Measurements from ENCODE around the gene YWHAH. TPM values are rescaled to one million over a fixed set of nuclear protein-coding genes. Genes with fewer than 3 reads are reported as not detected.
A peak's percentile ranks its signal among the peaks of the same experiment; 100 is the strongest.
"Not testable (repeated sequence)": the region's sequence is repeated elsewhere in the genome, so short reads cannot be mapped to it uniquely, and the experiment has no call there.

The YWHAH gene
- polyA plus RNA-seq, 4 donors = 60.4 to 99.1 (median 89.8) TPM

DNA sequence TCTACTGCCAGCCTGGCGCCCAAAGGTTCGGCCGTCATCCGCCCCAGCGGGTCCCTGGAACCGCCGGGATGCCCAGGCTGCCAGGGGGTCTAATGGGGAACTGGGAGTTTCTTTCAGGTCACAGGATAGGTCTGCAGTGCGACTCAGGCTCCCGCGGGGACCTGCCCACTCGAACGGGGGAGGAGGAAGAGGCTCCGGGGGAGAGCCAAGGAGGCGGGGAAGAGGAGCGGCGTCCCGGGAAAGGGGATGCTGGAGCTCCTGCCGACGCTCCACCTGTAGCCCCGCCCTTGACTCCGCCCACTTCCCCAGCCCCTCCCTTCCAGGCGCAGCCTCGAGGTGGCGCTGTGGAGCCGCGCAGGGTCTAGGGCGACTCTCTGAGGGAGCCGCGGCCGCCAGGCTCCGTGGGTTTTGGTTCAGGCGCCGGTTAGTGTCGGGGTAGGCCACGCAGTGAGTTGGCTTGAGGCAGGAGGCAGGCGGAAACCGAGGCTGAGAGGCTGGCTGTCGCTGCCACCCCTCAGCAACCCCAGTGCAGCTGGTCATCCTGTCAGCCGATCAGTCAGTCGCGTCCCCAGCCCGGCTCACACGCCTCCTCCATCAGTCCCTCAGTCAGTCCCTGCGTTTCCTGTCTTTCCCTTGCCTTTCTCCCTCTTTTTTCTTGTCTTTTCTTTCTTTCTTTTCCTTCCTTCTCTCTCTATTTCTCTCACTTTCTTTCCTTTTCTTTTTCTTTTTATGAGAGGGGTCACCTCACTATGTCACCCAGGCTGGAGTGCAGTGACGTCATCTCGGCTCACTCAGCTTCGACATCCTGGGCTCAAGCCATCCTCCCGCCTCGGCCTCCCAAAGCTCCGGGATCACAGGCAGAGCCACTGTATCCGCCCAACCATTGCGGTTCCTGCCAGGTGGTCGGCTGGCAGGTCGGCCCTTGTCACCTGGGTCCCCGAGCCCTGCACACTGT is 26.4 kb downstream of the YWHAH start:
- Histone ChIP-seq H3K4me3 (ENCODE audit: low read depth in 1 of 3, low read length in 3 of 3) (peak overlapping the region in 2 of 3 donors; percentile 32 to 42), H3K27ac (ENCODE audit: low read depth in 1 of 3, low read length in 2 of 3) (no peak overlapping the region)

GRCh38 chr22:31972180-31972579 is 27.8 kb downstream of the YWHAH start:
- FAIRE-seq = no peak
- 67 to 70% (median 70%) methylated on average over 14 of the region's 14 CpGs for WGBS, 3 donors
- no peaks in the 10 kb centered on the region for H3K9me3 ChIP-seq (ENCODE audit: control insufficient read depth in 2 of 2, insufficient read depth in 1 of 2, low read depth in 1 of 2, low read length in 1 of 2)

More for the DNA sequence above, 26.4 kb downstream of the YWHAH start:
- DNase-seq (peak; percentile 88 to 94), FAIRE-seq (no peak)
- Histone ChIP-seq H3K9me3 (ENCODE audit: control insufficient read depth in 2 of 2, insufficient read depth in 1 of 2, low read depth in 1 of 2, low read length in 1 of 2) (no peaks in the 10 kb centered on the region), H3K36me3 (ENCODE audit: control insufficient read depth in 3 of 3, insufficient read depth in 2 of 3, low read depth in 1 of 3, low read length in 3 of 3) (no peaks in the 10 kb centered on the region), H3K4me1 (ENCODE audit: control insufficient read depth in 3 of 3, insufficient read depth in 2 of 3, low read depth in 1 of 3, low read length in 2 of 3) (peaks cover 0 to 23% (median 7%) of the 10 kb centered on the region in 3 donors), H3K27me3 (ENCODE audit: control insufficient read depth in 3 of 3, insufficient read depth in 3 of 3, low read length in 3 of 3) (no peaks in the 10 kb centered on the region)
- WGBS, 3 donors = 10 to 13% (median 12%) methylated on average over 46 to 55 of the region's 55 CpGs

DNA sequence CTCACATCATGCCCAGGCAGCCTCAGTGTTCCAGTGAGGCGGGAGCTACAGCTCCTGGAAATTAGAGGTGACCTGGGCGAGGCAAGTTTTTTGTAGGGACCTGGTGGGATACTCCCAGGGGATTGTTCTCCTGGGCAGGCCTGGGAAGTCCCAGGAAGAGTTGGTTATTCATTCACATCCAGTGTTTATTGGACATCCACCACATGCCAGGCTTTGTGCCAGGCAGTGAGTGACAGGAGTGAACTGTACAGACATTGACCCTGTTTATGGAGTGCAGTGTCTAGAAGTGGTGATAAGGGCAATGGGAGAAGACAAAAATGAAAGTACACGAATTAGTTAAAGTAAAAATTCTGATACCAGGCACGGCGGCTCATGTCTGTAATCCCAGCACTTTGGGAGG is 29.4 kb downstream of the YWHAH start:
- DNase-seq = peak; percentile 81 to 98
- no peak overlapping the region for H3K4me3 ChIP-seq (ENCODE audit: low read depth in 1 of 3, low read length in 3 of 3)
- no peak for FAIRE-seq

More at GRCh38 chr22:31972180-31972579, 27.8 kb downstream of the YWHAH start:
- H3K4me3 ChIP-seq (ENCODE audit: low read depth in 1 of 3, low read length in 3 of 3) = no peak overlapping the region
- H3K4me1 ChIP-seq (ENCODE audit: control insufficient read depth in 3 of 3, insufficient read depth in 2 of 3, low read depth in 1 of 3, low read length in 2 of 3) = peaks cover 0 to 23% (median 7%) of the 10 kb centered on the region in 3 donors
- no peaks in the 10 kb centered on the region for H3K36me3 ChIP-seq (ENCODE audit: control insufficient read depth in 3 of 3, insufficient read depth in 2 of 3, low read depth in 1 of 3, low read length in 3 of 3)
- no peaks in the 10 kb centered on the region for H3K27me3 ChIP-seq (ENCODE audit: control insufficient read depth in 3 of 3, insufficient read depth in 3 of 3, low read length in 3 of 3)
- no peak overlapping the region for H3K27ac ChIP-seq (ENCODE audit: low read depth in 1 of 3, low read length in 2 of 3)
- DNase-seq = no peak

GRCh38 chr22:31977141-31977841 is 33.0 kb downstream of the YWHAH start:
- DNase-seq (peak; percentile 92 to 93), FAIRE-seq (no peak)
- H3K36me3 ChIP-seq (ENCODE audit: control insufficient read depth in 3 of 3, insufficient read depth in 2 of 3, low read depth in 1 of 3, low read length in 3 of 3) = no peaks in the 10 kb centered on the region
- WGBS, 3 donors = 4 to 7% (median 5%) methylated on average over 8 to 9 of the region's 9 CpGs
- no peak overlapping the region for H3K4me3 ChIP-seq (ENCODE audit: low read depth in 1 of 3, low read length in 3 of 3)
- no peaks in the 10 kb centered on the region for H3K27me3 ChIP-seq (ENCODE audit: control insufficient read depth in 3 of 3, insufficient read depth in 3 of 3, low read length in 3 of 3)
- peaks cover 0 to 25% (median 7%) of the 10 kb centered on the region in 3 donors for H3K4me1 ChIP-seq (ENCODE audit: control insufficient read depth in 3 of 3, insufficient read depth in 2 of 3, low read depth in 1 of 3, low read length in 2 of 3)
- H3K27ac ChIP-seq (ENCODE audit: low read depth in 1 of 3, low read length in 2 of 3) = peak overlapping the region in 2 of 3 donors; percentile 34 to 36
- H3K9me3 ChIP-seq (ENCODE audit: control insufficient read depth in 2 of 2, insufficient read depth in 1 of 2, low read depth in 1 of 2, low read length in 1 of 2) = no peaks in the 10 kb centered on the region

More for the DNA sequence above, 29.4 kb downstream of the YWHAH start:
- no peaks in the 10 kb centered on the region for H3K27me3 ChIP-seq (ENCODE audit: control insufficient read depth in 3 of 3, insufficient read depth in 3 of 3, low read length in 3 of 3)
- H3K9me3 ChIP-seq (ENCODE audit: control insufficient read depth in 2 of 2, insufficient read depth in 1 of 2, low read depth in 1 of 2, low read length in 1 of 2) = no peaks in the 10 kb centered on the region
- no peaks in the 10 kb centered on the region for H3K36me3 ChIP-seq (ENCODE audit: control insufficient read depth in 3 of 3, insufficient read depth in 2 of 3, low read depth in 1 of 3, low read length in 3 of 3)
- 19 to 48% (median 30%) methylated on average over 5 of the region's 5 CpGs for WGBS, 3 donors
- H3K27ac ChIP-seq (ENCODE audit: low read depth in 1 of 3, low read length in 2 of 3) = peak overlapping the region in 2 of 3 donors; percentile 59 to 66
- H3K4me1 ChIP-seq (ENCODE audit: control insufficient read depth in 3 of 3, insufficient read depth in 2 of 3, low read depth in 1 of 3, low read length in 2 of 3) = peaks cover 0 to 36% (median 7%) of the 10 kb centered on the region in 3 donors

DNA sequence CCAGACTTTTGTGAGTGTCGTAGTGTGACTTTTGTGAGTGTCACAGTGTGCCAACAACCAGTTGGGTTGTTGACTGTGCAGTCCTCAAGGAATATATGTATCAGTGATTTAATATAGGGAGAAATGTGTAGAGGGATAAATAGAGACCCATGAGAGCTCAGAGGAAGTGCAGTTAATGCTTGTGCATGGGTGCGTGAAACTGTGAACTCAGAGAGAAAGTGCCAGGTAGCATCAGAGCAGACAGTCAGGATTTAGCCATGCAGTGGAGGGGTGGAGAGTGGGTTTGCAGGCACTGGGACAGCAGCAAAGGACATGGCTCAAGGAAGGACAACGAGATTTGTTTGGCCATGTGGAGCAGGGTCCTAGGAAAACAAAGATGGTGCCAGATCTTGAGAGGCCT is 33.6 kb downstream of the YWHAH start:
- DNase-seq (no peak), FAIRE-seq (no peak)
- Histone ChIP-seq H3K9me3 (ENCODE audit: control insufficient read depth in 2 of 2, insufficient read depth in 1 of 2, low read depth in 1 of 2, low read length in 1 of 2) (no peaks in the 10 kb centered on the region), H3K4me3 (ENCODE audit: low read depth in 1 of 3, low read length in 3 of 3) (no peak overlapping the region), H3K27me3 (ENCODE audit: control insufficient read depth in 3 of 3, insufficient read depth in 3 of 3, low read length in 3 of 3) (no peaks in the 10 kb centered on the region), H3K27ac (ENCODE audit: low read depth in 1 of 3, low read length in 2 of 3) (peak overlapping the region in 1 of 3 donors; percentile 34), H3K4me1 (ENCODE audit: control insufficient read depth in 3 of 3, insufficient read depth in 2 of 3, low read depth in 1 of 3, low read length in 2 of 3) (peaks cover 0 to 25% (median 6%) of the 10 kb centered on the region in 3 donors), H3K36me3 (ENCODE audit: control insufficient read depth in 3 of 3, insufficient read depth in 2 of 3, low read depth in 1 of 3, low read length in 3 of 3) (no peaks in the 10 kb centered on the region)
- 78 to 82% (median 81%) methylated on average over 3 of the region's 3 CpGs for WGBS, 3 donors

- FAIRE-seq (no peak), DNase-seq (no peak)
- H3K36me3 ChIP-seq (ENCODE audit: control insufficient read depth in 3 of 3, insufficient read depth in 2 of 3, low read depth in 1 of 3, low read length in 3 of 3) = no peaks in the 10 kb centered on the region
- 69 to 88% (median 77%) methylated on average over 4 of the region's 4 CpGs for whole genome bisulfite sequencing, 3 donors
- H3K4me3 ChIP-seq (ENCODE audit: low read depth in 1 of 3, low read length in 3 of 3) = no peak overlapping the region
- H3K4me1 ChIP-seq (ENCODE audit: control insufficient read depth in 3 of 3, insufficient read depth in 2 of 3, low read depth in 1 of 3, low read length in 2 of 3) = peaks cover 0 to 37% (median 0%) of the 10 kb centered on the region in 3 donors
- H3K27me3 ChIP-seq (ENCODE audit: control insufficient read depth in 3 of 3, insufficient read depth in 3 of 3, low read length in 3 of 3) = no peaks in the 10 kb centered on the region
- H3K9me3 ChIP-seq (ENCODE audit: control insufficient read depth in 2 of 2, insufficient read depth in 1 of 2, low read depth in 1 of 2, low read length in 1 of 2) = no peaks in the 10 kb centered on the region
- no peak overlapping the region for H3K27ac ChIP-seq (ENCODE audit: low read depth in 1 of 3, low read length in 2 of 3)
Measured at GRCh38 chr22:31980628-31981027, 36.3 kb downstream of the YWHAH start.

DNA sequence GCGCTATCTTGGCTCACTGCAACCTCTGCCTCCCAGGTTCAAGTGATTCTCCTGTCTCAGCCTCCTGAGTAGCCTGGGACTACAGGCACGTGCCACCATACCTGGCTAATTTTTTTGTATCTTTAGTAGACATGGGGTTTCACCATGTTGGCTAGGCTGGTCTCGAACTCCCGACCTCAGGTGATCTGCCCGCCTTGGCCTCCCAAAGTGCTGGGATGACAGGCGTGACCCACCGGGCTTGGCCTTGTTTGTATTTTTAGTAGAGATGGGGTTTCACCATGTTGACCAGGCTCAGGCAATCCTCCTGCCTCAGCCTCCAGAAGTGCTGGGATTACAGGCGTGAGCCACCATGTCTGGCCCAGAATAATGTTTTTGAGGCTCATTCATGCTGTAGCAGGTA is 37.6 kb downstream of the YWHAH start:
- not testable (repeated sequence) for FAIRE-seq; H3K9me3 ChIP-seq (ENCODE audit: control insufficient read depth in 2 of 2, insufficient read depth in 1 of 2, low read depth in 1 of 2, low read length in 1 of 2); H3K27me3 ChIP-seq (ENCODE audit: control insufficient read depth in 3 of 3, insufficient read depth in 3 of 3, low read length in 3 of 3); H3K27ac ChIP-seq (ENCODE audit: low read depth in 1 of 3, low read length in 2 of 3); H3K4me3 ChIP-seq (ENCODE audit: low read depth in 1 of 3, low read length in 3 of 3); DNase-seq; H3K36me3 ChIP-seq (ENCODE audit: control insufficient read depth in 3 of 3, insufficient read depth in 2 of 3, low read depth in 1 of 3, low read length in 3 of 3)
- 90 to 92% (median 91%) methylated on average over 8 of the region's 8 CpGs for WGBS, 3 donors
- H3K4me1 ChIP-seq (ENCODE audit: control insufficient read depth in 3 of 3, insufficient read depth in 2 of 3, low read depth in 1 of 3, low read length in 2 of 3) = peaks cover 0 to 47% (median 0%) of the 10 kb centered on the region in 3 donors

GRCh38 chr22:31983911-31984656 is 39.7 kb downstream of the YWHAH start:
- H3K4me3 ChIP-seq (ENCODE audit: low read depth in 1 of 3, low read length in 3 of 3) = no peak overlapping the region
- peak overlapping the region in 1 of 3 donors; percentile 56 for H3K27ac ChIP-seq (ENCODE audit: low read depth in 1 of 3, low read length in 2 of 3)
- H3K27me3 ChIP-seq (ENCODE audit: control insufficient read depth in 3 of 3, insufficient read depth in 3 of 3, low read length in 3 of 3) = no peaks in the 10 kb centered on the region
- FAIRE-seq (no peak), DNase-seq (peak; percentile 51 to 87)
- no peaks in the 10 kb centered on the region for H3K9me3 ChIP-seq (ENCODE audit: control insufficient read depth in 2 of 2, insufficient read depth in 1 of 2, low read depth in 1 of 2, low read length in 1 of 2)
- H3K36me3 ChIP-seq (ENCODE audit: control insufficient read depth in 3 of 3, insufficient read depth in 2 of 3, low read depth in 1 of 3, low read length in 3 of 3) = no peaks in the 10 kb centered on the region
- peaks cover 0 to 49% (median 0%) of the 10 kb centered on the region in 3 donors for H3K4me1 ChIP-seq (ENCODE audit: control insufficient read depth in 3 of 3, insufficient read depth in 2 of 3, low read depth in 1 of 3, low read length in 2 of 3)
- WGBS, 3 donors = 38 to 59% (median 40%) methylated on average over 6 of the region's 6 CpGs
